Hematopoietic multipotent progenitor cell treated with erythropoietin and hydrocortisone succinate and interleukin-3 and kit ligand, for 4 days (in vitro differentiated cells): ENCODE results near the gene KIF21A.

Source experiments
- DNase-seq: peaks from one replicate; pipeline ENCODE4 v3.0.0-alpha.2; 2015

Gene KIF21A

DNA sequence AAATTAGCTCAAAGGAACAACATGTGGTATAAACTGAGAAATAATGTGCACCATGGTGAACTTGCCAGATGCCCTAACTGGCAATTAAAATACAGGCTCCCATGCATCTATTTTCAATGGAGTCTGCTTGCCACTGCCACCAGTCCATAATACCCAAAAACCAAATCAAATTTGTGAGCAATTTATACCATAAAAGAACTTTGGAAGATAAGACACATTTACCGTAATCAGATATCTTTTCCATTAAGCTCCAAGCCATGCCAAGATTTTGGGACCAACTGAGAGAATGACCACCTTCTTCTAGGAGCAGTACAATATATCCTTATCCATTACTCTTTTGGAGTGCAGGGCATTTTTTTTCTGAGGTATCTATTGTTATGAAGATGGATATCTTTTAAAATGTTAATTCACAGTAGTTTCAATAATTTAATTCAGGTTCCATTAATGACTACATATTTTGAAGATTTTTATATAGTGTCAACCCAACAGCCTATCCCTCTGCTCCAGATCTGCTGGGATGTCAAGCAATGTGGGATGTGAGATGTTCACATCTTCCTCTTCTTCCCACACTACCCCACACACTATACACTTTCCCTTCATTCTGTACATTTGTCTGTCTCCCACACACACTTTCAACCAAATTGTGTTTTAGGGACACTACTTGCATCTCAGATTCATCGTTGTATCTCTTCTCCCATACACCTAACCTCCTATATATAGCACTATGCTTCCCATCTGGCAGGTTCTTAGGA lies 53.3 kb downstream of the KIF21A start:
- DNase-seq: no peak

- DNase-seq: no peak
These were observed 56.6 kb downstream of the KIF21A start for GRCh38 chr12:39386335-39386734.

DNA sequence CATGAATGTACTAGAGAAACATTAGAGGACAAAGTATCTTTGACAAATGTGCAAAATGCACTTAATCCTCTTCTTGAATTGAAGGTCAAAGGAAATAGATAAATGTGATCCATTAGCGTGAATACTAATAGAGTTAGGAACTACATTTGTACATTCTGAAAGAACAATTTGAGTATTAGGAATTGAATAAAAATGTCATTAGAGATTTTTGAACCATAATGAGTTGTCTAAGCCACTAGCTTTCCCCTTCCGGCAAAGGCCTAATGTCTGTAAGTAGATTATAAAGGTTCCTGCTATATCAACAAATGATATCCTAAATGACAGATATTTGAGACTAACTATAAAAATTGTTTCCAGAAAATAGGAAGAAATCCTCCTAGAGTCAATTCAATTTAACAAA lies 59.8 kb downstream of the KIF21A start:
- no peak for DNase-seq

- DNase-seq: no peak
These were observed 62.8 kb downstream of the KIF21A start for GRCh38 chr12:39380090-39380489.

DNA sequence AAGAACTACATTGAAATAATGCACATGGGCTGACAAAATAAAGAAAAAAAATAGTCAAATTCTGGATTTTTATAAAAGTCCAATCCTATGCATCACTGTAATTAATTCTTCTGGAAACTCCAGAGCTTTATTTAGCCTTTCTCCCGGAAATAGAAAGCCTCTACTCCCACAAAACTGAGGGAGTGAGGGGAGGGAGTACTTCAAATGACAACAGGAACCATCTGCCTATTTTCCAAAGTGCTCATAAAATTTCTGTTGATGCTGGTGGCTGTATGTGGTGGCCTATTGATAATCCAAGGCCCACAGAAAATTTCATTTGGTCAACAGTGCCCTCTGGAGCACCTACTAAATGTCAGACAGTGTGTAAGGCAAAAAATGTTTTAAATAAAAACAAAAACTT lies 64.6 kb downstream of the KIF21A start:
- no peak for DNase-seq

- peak; percentile 24 for DNase-seq
These were observed 67.6 kb downstream of the KIF21A start for GRCh38 chr12:39375206-39375808.

DNA sequence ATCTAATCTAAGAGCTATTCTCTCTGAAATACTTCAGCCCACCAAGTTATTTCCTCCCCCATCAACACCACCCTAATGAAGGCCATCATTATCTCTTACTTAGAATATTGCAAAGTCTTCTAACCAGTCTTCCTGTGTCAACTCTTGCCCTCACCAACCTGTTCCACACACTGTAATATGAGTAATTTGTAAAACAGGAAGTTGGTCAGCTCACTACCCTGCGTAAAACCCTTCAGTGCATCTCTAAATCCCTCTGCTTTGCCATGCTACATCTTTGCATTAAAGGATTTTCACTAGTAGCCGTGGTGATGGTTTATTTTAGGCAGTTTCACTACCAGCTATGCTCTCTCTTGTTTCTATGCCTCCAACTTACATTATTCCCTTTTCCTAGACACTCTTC lies 70.0 kb downstream of the KIF21A start:
- DNase-seq: peak; percentile 38

- DNase-seq: no peak
These were observed 70.6 kb downstream of the KIF21A start for GRCh38 chr12:39372204-39372925.

- DNase-seq: no peak
These were observed 73.2 kb downstream of the KIF21A start for GRCh38 chr12:39369756-39370155.

- DNase-seq: no peak
These were observed 74.0 kb downstream of the KIF21A start for GRCh38 chr12:39368891-39369290.

GRCh38 chr12:39368096-39368495 lies 74.8 kb downstream of the KIF21A start:
- no peak for DNase-seq

DNA sequence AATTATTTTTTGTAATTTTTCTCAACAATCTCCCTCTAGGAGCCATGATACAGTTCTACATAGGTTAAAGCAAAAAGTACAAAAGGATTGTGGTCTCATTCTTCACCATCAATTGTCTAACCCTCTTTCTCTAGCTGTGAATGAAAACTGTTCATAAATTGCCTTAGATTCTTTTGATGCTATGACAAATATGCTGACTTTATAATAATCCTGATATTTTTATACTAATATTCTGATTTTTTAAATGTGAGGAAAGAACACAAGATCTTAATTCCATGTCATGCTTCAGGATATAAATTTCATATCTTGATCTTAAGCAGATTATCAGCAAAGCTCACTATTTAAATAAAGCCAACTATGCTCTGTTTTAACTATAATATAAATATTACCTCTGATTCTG lies 75.4 kb downstream of the KIF21A start:
- DNase-seq: no peak

DNA sequence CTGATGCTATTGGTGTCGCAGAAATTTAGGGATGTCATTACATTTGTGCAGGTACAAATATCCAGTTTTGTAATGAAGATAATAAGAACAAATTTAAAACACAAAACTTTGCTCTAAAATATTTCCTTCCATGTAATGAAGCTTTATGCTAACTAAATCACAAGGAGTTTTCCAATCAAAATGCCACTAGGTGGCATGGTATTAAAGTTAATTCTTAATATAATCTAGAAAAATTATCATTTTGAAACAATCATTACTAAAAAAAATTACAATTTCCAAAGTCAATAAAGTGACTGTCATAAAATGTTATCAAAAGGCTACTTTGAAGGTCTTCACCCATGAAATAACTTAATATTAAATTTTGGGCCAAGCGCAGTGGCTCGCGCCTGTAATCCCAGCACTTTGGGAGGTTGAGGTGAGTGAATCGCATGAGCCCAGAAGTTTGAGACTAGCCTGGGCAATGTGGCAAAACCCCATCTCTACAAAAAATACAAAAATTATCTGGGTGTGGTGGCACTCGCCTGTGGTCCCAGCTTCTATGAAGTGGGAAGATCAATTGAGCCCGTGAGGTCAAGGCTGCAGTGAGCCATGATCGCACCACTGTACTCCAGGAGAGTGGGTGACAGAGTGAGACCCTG lies 77.4 kb downstream of the KIF21A start:
- DNase-seq: peak; percentile 17

DNA sequence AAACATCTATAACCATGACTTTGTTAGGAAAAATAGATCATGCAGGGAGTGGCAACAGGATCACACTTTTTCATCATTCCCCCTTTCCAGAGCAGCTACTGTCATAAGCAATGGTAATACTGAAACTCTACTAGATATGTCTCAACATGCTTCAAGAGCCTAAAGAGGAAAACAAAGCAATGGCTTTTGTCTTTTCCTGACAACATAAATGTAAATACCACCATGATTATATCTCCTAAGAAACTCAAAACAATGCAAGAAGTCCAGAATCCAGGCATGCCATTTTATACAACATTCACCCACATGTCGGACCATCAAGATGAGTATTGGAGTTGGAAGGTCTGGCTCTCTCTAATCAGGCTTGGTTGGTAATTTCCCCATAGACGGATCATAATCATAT lies 78.7 kb downstream of the KIF21A start:
- no peak for DNase-seq

- no peak for DNase-seq
These were observed 83.3 kb downstream of the KIF21A start for GRCh38 chr12:39359645-39360044.

GRCh38 chr12:39357041-39357440 lies 85.9 kb downstream of the KIF21A start:
- DNase-seq: no peak

DNA sequence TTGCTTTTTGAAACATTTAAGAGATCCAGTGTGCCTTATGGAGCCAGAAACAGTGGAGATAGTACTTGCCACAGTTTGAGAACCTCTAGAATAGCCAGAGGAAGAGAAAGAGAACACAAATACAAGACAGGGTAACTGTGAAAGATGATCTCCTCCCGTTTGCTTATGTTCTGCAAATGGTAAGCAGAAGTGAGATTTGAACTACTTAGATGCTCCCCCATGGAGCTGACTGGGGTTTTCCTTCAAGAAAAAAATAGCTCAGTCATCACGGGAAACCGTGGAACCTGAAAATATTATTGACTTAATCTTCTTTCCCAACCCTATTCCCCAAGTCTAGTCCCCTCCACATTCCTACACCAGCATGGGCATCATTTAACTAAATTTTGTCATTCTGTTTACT lies 87.1 kb downstream of the KIF21A start:
- DNase-seq: no peak

DNA sequence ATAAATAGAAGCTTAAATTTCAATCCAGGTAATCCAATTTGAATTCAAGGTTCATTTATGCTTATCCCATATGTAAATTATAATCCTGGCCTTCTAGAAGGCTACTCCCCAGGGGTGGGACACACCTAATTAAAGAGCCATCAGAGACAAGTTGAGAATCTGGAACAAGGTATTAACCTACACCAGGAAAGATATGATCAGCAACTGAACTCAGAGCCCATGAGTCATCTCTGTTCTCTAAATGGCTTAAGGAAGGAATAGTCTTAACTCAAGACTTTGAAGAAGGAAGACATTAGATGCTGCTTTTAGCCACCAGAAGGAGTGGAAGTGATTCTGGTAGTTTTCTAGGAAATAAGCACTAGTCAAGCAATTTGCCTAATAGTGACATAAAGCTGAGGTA lies 88.0 kb downstream of the KIF21A start:
- no peak for DNase-seq

DNA sequence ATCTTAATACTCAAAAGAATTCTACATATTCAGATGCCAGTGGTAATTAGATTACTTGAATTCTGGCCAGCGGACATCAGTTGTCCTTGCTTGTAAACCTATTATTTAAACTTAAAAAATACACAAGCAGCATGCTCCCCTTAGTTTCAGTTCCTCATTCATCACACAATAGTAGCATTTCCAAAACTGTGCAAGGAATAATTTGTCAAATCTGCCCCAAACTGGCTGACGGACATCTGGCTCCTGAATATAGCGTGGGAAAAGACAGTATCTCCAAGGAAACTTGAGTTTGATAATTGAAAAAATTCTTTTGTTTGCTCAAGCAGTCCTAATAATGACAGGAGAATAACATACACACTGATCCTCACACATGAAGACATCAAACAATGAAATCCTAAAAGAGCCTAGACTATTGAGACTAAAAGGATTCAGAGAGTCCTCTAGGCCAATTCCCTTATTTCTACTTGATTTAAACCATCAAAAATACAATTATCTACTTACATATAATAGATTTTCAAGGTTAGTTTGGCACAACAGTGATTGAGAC lies 90.4 kb downstream of the KIF21A start:
- no peak for DNase-seq

DNA sequence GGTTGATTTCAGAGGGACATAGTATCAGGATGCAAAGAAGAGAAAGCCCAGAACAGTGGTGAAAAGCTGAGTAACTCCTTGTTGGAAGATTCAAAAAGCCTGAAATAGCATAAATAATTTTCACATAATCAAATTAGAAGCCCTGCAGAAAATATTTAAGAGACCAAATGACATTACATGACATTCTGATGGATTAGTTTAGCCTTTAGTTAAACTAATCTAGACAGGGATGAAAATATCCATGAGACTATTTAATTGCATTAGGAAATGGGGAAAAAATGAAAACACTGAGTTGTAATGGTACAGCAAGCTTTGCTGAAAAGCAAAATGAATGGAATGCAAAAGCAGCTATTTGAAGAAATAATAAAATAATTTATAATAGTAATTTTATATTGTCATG lies 91.8 kb downstream of the KIF21A start:
- no peak for DNase-seq

DNA sequence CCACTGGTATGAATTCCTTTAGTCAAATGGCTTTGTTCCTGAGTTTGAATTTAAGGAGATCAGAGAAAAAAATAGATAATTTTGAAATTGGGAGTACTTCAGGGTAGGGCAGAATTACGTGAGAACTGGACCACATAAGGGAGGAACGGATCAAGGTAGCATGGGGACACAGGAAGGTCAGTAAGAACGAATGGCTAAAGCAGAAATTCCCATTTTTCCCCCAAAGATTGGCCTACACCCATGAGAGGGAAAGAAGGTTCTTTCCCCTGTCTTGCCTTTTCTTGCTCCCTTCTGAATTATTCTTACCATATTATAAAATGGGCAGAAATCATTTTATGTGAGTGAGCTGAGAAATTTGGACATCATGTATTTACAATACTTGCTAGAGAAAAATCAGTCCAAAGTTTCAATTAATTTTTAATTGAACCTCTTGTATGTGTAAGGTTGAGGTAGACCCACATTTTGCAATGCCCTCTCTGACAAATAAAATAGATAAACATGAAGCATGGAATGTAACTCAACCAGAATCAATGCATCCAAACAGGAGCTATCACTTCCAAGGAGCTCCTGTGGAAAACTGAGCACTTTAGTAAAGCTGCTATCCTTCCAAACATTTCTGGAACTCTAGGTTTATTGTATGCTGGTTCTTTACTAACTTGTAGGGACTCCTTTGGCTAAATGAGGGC lies 93.8 kb downstream of the KIF21A start:
- no peak for DNase-seq

- no peak for DNase-seq
These were observed 94.4 kb downstream of the KIF21A start for GRCh38 chr12:39348523-39348922.

DNA sequence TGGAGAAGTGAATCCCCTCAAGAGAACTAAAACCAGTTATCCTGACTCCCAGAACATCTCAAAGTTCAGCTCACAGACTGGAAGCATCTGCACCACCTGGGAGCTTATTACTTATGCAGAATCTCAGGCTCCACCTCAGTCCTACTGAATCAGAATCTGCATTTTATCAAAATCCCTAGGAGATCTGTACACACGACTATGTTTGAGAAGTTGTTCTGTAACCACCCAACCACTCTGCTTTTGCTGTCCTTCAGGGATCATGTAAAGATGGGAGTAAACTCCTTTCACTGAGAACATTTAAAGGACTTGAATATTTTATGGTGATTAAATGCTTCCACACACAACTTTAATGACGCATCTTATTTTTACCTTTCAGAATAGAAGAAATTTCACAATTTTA lies 98.0 kb downstream of the KIF21A start:
- DNase-seq: no peak
